NCI-H187 (cell line): ENCODE measurements around the gene PTGDR.

Experiments
- DNase-seq, 2 experiments: peaks; one replicate each; lab custom pipeline; 2025; lab: John Stamatoyannopoulos, UW

The PTGDR gene

GRCh38 chr14:52310541-52310940 lies 43.0 kb downstream of the PTGDR start:
- no peak for DNase-seq

GRCh38 chr14:52312931-52313355 lies 45.4 kb downstream of the PTGDR start:
- DNase-seq: no peak

- DNase-seq: no peak
Observed at GRCh38 chr14:52313462-52313861, 46.0 kb downstream of the PTGDR start.

- no peak for DNase-seq
Observed at GRCh38 chr14:52313903-52314594, 46.6 kb downstream of the PTGDR start, which contains the start of gene PTGER2. TSS of gene PTGER2 (plus strand) at chr14:52314312. CDS start at chr14:52314549, 237 bp downstream.

- no peak for DNase-seq
Observed at GRCh38 chr14:52314595-52315354, 47.3 kb downstream of the PTGDR start.

- DNase-seq: no peak
Observed at GRCh38 chr14:52315355-52315718, 47.8 kb downstream of the PTGDR start.

GRCh38 chr14:52318062-52318461 lies 50.6 kb downstream of the PTGDR start:
- no peak for DNase-seq

GRCh38 chr14:52318826-52319645 lies 51.5 kb downstream of the PTGDR start:
- no peak for DNase-seq

GRCh38 chr14:52319919-52320318 lies 52.4 kb downstream of the PTGDR start:
- no peak for DNase-seq

- no peak for DNase-seq
Observed at GRCh38 chr14:52325126-52325525, 57.6 kb downstream of the PTGDR start.

- no peak for DNase-seq
Observed at GRCh38 chr14:52325630-52326029, 58.1 kb downstream of the PTGDR start.
